HEK293T (cell line): ENCODE results near the gene RDH12.
"Not testable (repeated sequence)": the region's sequence is repeated elsewhere in the genome, so short reads cannot be mapped to it uniquely, and the experiment has no call there.

Source experiments
- CTCF ChIA-PET: fragments of 350-600 bp; formaldehyde crosslinking; extraction: SDS; loops from one replicate; lab custom pipeline; 2021; ENCODE audit warnings: antibody characterized with exemption, inconsistent platforms; lab: Yijun Ruan, JAX
- POLR2A ChIA-PET: fragments of 350-600 bp; formaldehyde crosslinking; extraction: SDS; loops from one replicate; lab custom pipeline; 2020; ENCODE audit warnings: antibody characterized with exemption, inconsistent platforms; lab: Yijun Ruan, JAX
- DNase-seq: peaks from one replicate; pipeline ENCODE4 v3.0.0; 2012; ENCODE audit warnings: mixed read lengths; ENCODE audit errors: extremely low spot score
- ARNT ChIP-seq: fragments of 450-650 bp; IDR thresholded peaks from 2 replicates; pipeline ENCODE4 v1.6.1; 2017; ENCODE audit warnings: mild to moderate bottlenecking
- BHLHE40 ChIP-seq: fragments of 450-650 bp; IDR thresholded peaks from 2 replicates; pipeline ENCODE4 v1.6.1; 2016; ENCODE audit warnings: mild to moderate bottlenecking, moderate library complexity, borderline replicate concordance
- CTBP1 ChIP-seq: fragments of 450-650 bp; IDR thresholded peaks from 2 replicates; pipeline ENCODE4 v1.6.1; 2016; ENCODE audit warnings: borderline replicate concordance
- ELF4 ChIP-seq: fragments of 450-650 bp; IDR thresholded peaks from 2 replicates; pipeline ENCODE4 v1.6.1; 2017; ENCODE audit warnings: antibody characterized with exemption
- FOXA1 ChIP-seq: fragments of 450-650 bp; IDR thresholded peaks from 2 replicates; pipeline ENCODE4 v1.6.1; 2016; ENCODE audit warnings: mild to moderate bottlenecking
- FOXK2 ChIP-seq: fragments of 450-650 bp; IDR thresholded peaks from 2 replicates; pipeline ENCODE4 v1.6.1; 2016; ENCODE audit warnings: mild to moderate bottlenecking
- FOXM1 ChIP-seq: fragments of 450-650 bp; IDR thresholded peaks from 2 replicates; pipeline ENCODE4 v1.6.1; 2017; ENCODE audit warnings: mild to moderate bottlenecking, borderline replicate concordance
- HDGF ChIP-seq: fragments of 450-650 bp; IDR thresholded peaks from 2 replicates; pipeline ENCODE4 v1.6.1; 2017; ENCODE audit warnings: antibody characterized with exemption, borderline replicate concordance
- L3MBTL2 ChIP-seq: fragments of 450-650 bp; conservative IDR thresholded peaks from 2 replicates; pipeline ENCODE4 v1.6.1; 2016; ENCODE audit warnings: mild to moderate bottlenecking
- LEF1 ChIP-seq: fragments of 450-650 bp; IDR thresholded peaks from 2 replicates; pipeline ENCODE4 v1.6.1; 2017; ENCODE audit warnings: mild to moderate bottlenecking, borderline replicate concordance
- NFRKB ChIP-seq: fragments of 450-650 bp; IDR thresholded peaks from 2 replicates; pipeline ENCODE4 v1.6.1; 2016; ENCODE audit warnings: mild to moderate bottlenecking, moderate library complexity
- PKNOX1 ChIP-seq: fragments of 450-650 bp; IDR thresholded peaks from 2 replicates; pipeline ENCODE4 v1.6.1; 2016
- SP1 ChIP-seq: fragments of 450-650 bp; IDR thresholded peaks from 2 replicates; pipeline ENCODE4 v1.6.1; 2017
- SUZ12 ChIP-seq: fragments of 450-650 bp; IDR thresholded peaks from 2 replicates; pipeline ENCODE4 v1.6.1; 2016; ENCODE audit warnings: mild to moderate bottlenecking
- TARDBP ChIP-seq: fragments of 450-650 bp; IDR thresholded peaks from 2 replicates; pipeline ENCODE4 v1.6.1; 2016
- ZNF384 ChIP-seq: fragments of 450-650 bp; IDR thresholded peaks from 2 replicates; pipeline ENCODE4 v1.6.1; 2016

Gene RDH12

GRCh38 chr14:67701492-67701891, at the start of gene RDH12:
Gene RDH12 (plus strand): TSS chr14:67701886. CDS start chr14:67722643, 20,757 bp downstream.
- CTCF ChIA-PET = interaction anchor here (1.0 to 1.5 kb wide), 2 partner anchors 101 to 274 kb away, joined by 3 to 8 read pairs; partner anchors contain the start of gene PIGH
- DNase-seq, POLR2A ChIA-PET: not testable (repeated sequence)
- TF ChIP-seq PKNOX1 = peak; percentile 18; the same call in 1 of the 2 replicates

DNA sequence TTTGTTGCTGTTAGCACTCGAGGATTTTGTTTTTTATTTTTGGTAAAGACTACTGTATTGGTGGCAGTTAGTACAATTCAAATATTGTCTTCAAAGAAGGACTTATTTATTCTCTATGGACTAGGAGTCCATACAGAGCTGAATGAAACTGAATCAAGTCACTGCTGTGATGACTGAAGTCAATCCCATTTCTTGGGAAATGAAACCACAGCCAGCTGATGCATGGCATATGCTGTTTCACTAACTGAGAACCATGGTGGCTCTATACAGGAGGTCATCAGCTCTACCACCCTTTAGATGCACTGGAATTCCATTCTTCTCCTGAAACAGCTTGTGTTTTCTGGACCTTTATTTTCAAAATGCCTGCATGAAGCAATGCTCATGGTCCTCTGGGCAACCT, 49.5 kb upstream of the RDH12 start:
- no peak for TF ChIP-seq CTBP1
- no peak for TF ChIP-seq PKNOX1
- TF ChIP-seq L3MBTL2 = no peak
- TF ChIP-seq SUZ12 = no peak
- no peak for TF ChIP-seq NFRKB
- TF ChIP-seq SP1 = no peak
- TF ChIP-seq ELF4 = no peak
- no peak for TF ChIP-seq BHLHE40
- no peak for TF ChIP-seq FOXM1
- no peak for TF ChIP-seq HDGF
- DNase-seq = no peak
- CTCF ChIA-PET = no interaction called here
- POLR2A ChIA-PET = interaction anchor here (1.1 to 1.4 kb wide), 2 partner anchors 9 to 43 kb away, joined by 3 to 5 read pairs; partner anchors contain the start of gene RDH11

DNA sequence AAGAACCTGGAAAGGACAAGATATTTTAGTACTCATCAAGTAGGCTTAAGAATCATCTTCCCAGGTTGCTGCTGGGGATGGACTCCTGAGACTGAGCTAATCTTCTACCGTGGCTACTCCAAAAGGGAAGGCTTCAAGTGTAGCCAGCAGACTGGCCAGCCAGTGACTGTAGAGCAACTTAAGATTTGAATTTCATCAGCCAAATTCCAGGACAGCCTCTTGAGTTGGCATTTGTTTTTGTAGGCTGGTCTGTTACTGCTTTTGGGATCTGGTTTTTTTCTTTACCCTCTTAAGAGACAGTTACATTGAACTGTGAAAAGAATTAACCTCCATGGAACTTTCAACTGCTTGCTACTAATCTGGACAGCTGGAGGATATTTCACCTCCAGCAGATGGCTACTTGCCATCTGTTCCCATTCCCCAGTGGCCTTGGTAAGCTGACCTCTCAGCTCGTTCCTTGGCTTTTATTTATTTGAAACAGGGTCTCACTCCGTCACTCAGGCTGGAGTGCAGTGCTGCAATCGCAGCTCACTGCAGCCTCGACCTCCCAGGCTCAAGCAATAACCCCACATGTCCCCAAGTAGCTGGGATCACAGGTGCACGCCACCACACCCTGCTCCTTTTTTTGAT, 47.9 kb upstream of the RDH12 start:
- no peak for DNase-seq
- POLR2A ChIA-PET = interaction anchor here (1.5 kb wide), 1 partner anchor 34 kb away, joined by 6 read pairs; the partner anchor contains the start of gene ARG2
- CTCF ChIA-PET = interaction anchor here (0.8 to 2.3 kb wide), 4 partner anchors 12 to 70 kb away, joined by 3 to 6 read pairs (median 4); no protein-coding TSS in a partner anchor
- TF ChIP-seq FOXA1 (no peak), FOXK2 (no peak), HDGF (no peak), CTBP1 (no peak), TARDBP (no peak), BHLHE40 (no peak), NFRKB (no peak), ELF4 (no peak), SP1 (no peak), SUZ12 (no peak), PKNOX1 (no peak), LEF1 (no peak)

DNA sequence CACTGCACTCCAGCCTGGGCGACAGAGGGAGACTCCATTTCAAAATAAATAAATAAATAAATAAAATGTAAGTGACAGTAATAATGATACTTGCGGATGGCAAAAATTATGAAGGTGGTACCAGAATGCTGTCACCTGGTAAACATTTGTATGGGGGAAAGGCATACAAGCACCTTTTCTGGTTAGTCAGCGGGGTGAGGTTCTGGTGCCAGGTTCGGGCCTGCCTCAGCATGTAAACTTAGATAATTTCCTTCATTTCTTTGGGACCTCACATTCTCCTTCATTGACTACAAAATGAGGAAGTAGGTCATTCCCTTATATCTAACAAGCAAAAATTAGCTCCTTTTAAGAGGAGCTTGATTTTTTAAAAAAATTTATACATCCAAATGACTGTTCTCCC, 38.1 kb upstream of the RDH12 start:
- CTCF ChIA-PET = interaction anchor here (0.6 to 0.9 kb wide), 2 partner anchors 57 to 79 kb away, joined by 3 to 4 read pairs; no protein-coding TSS in a partner anchor
- no peak for DNase-seq
- POLR2A ChIA-PET = interaction anchor here (3.1 kb wide), 1 partner anchor 44 kb away, joined by 18 read pairs; the partner anchor contains the start of gene ARG2
- TF ChIP-seq TARDBP (no peak), PKNOX1 (no peak), L3MBTL2 (no peak)

DNA sequence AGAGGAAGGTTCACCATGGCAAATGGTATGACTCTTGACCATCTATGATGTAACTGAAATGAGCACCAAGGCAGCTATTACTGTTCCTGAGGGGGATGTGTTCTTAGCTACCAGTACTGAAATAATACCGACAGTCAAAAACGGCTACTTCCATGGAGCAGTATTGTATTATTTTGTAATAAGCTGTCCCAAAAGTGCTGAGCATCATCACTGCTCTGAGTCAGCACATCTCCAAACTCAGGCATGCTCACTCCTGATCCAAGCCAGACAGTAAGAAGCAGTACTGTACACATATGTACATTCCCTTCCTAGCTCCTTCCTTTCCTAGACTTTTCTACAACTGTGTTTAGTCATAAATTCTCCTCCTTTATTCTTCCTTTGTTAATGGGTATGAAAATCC, 35.8 kb upstream of the RDH12 start:
- no peak for TF ChIP-seq NFRKB
- no peak for TF ChIP-seq FOXM1
- TF ChIP-seq ARNT = no peak
- no peak for TF ChIP-seq FOXK2
- no peak for TF ChIP-seq ZNF384
- TF ChIP-seq L3MBTL2 = no peak
- no peak for TF ChIP-seq BHLHE40
- TF ChIP-seq SUZ12 = no peak
- TF ChIP-seq CTBP1 = no peak
- no peak for TF ChIP-seq FOXA1
- TF ChIP-seq SP1 = no peak
- no peak for TF ChIP-seq ELF4
- TF ChIP-seq PKNOX1 = no peak
- TF ChIP-seq TARDBP = no peak
- TF ChIP-seq HDGF = no peak
- TF ChIP-seq LEF1 = no peak
- DNase-seq = no peak
- POLR2A ChIA-PET = interaction anchor here (0.8 to 3.1 kb wide), 2 partner anchors 43 to 46 kb away, joined by 3 to 18 read pairs; partner anchors contain the start of gene ARG2
- CTCF ChIA-PET = interaction anchor here (0.6 to 1.2 kb wide), 4 partner anchors 13 to 139 kb away, joined by 3 to 6 read pairs (median 3); no protein-coding TSS in a partner anchor
